Measurements from ENCODE around the gene DICER1. TPM values are rescaled to one million over a fixed set of nuclear protein-coding genes. Genes with fewer than 3 reads are reported as not detected.

Gene DICER1
- total and polyA plus RNA-seq, 2 donors (not counting 3 experiments of a cell fraction or from before 2014, with no cell fraction given), result 8.3 to 43.6 TPM

GRCh38 chr14:95133282-95133681 is 24.0 kb downstream of the DICER1 start:
- peaks cover 0 to 19% of the 10 kb centered on the region in 2 experiments for H3K36me3 ChIP-seq (ENCODE audit: control insufficient read depth in 2 of 2, extremely low read depth in 1 of 2, insufficient read depth in 2 of 2, low read length in 2 of 2)
- H4K20me1 ChIP-seq (replicated peaks; ENCODE audit: control insufficient read depth, extremely low read depth, insufficient read depth, low read length), result peaks cover 2% of the 10 kb centered on the region
- no peaks in the 10 kb centered on the region for H3K27me3 ChIP-seq (ENCODE audit: control insufficient read depth in 2 of 2, insufficient read depth in 2 of 2, low read length in 2 of 2)
- H3K9me3 ChIP-seq (replicated peaks; ENCODE audit: control insufficient read depth, insufficient read depth, low read length), result no peaks in the 10 kb centered on the region
- dilution Hi-C loops (cut with MboI; ENCODE audit: extremely low pct_ligation_motif_present, low sequenced_read_pairs), result no loop called here
- DNase-seq (ENCODE audit: low read depth, low spot score) (peak; percentile 17), FAIRE-seq (no peak)
- POLR2A ChIA-PET, result no interaction called here
- TF ChIP-seq FOS (IDR thresholded peaks at IDR 0.05; ENCODE audit: borderline replicate concordance, insufficient read depth, low read length) (no peak), POLR2A (IDR thresholded peaks at IDR 0.05; ENCODE audit: low read depth, low read length) (no peak), JUN (IDR thresholded peaks at IDR 0.05; ENCODE audit: borderline replicate concordance, insufficient read depth, insufficient read length, low read depth) (no peak), GATA2 (IDR thresholded peaks at IDR 0.05; ENCODE audit: insufficient read depth, insufficient read length, low read depth, low read length) (no peak), POLR2AphosphoS5 (IDR thresholded peaks at IDR 0.05; ENCODE audit: insufficient read depth, low read depth, low read length) (no peak), EZH2 (IDR thresholded peaks at IDR 0.05; ENCODE audit: borderline replicate concordance, low read depth, low read length, severe bottlenecking) (no peak), MYC (IDR thresholded peaks at IDR 0.05; ENCODE audit: low read depth, low read length) (no peak)
- CTCF ChIA-PET, result interaction anchor here (0.7 to 1.1 kb wide), 3 partner anchors 17 to 309 kb away, joined by 3 read pairs; no protein-coding TSS in a partner anchor
- H3K4me1 ChIP-seq (ENCODE audit: control insufficient read depth, extremely low read depth, insufficient read depth, low read length), result no peaks in the 10 kb centered on the region
- H3K79me2 ChIP-seq (ENCODE audit: control insufficient read depth, insufficient read depth, low read length), result peaks cover 39% of the 10 kb centered on the region
- intact Hi-C loops (cut with micrococcal nuclease), result no loop called here
- H3K4me2 ChIP-seq (ENCODE audit: insufficient read depth, low read length), result no peak overlapping the region
- no peak overlapping the region for H3K27ac ChIP-seq (ENCODE audit: insufficient read depth, low read depth, low read length)
- no TSS peak for BruUV-seq (replicated peaks)
- H3K4me3 ChIP-seq (replicated peaks in 1 of 3; ENCODE audit: insufficient read depth in 1 of 3, low read depth in 1 of 3, low read length in 3 of 3), result no peak overlapping the region
- H3K9ac ChIP-seq (replicated peaks; ENCODE audit: extremely low read depth, insufficient read depth, low read length), result no peak overlapping the region
- no peak overlapping the region for H2AFZ ChIP-seq (ENCODE audit: low read depth, low read length)
- no peaks in the 10 kb centered on the region for H3K9me1 ChIP-seq (replicated peaks; ENCODE audit: control insufficient read depth, extremely low read depth, insufficient read depth, low read length)

- Histone ChIP-seq H3K4me1 (ENCODE audit: control insufficient read depth, extremely low read depth, insufficient read depth, low read length) (no peaks in the 10 kb centered on the region), H3K79me2 (ENCODE audit: control insufficient read depth, insufficient read depth, low read length) (peaks cover 37% of the 10 kb centered on the region), H3K27me3 (ENCODE audit: control insufficient read depth in 2 of 2, insufficient read depth in 2 of 2, low read length in 2 of 2) (no peaks in the 10 kb centered on the region), H3K27ac (ENCODE audit: insufficient read depth, low read depth, low read length) (no peak overlapping the region), H3K9me3 (replicated peaks; ENCODE audit: control insufficient read depth, insufficient read depth, low read length) (no peaks in the 10 kb centered on the region), H3K9me1 (replicated peaks; ENCODE audit: control insufficient read depth, extremely low read depth, insufficient read depth, low read length) (no peaks in the 10 kb centered on the region), H3K9ac (replicated peaks; ENCODE audit: extremely low read depth, insufficient read depth, low read length) (no peak overlapping the region), H3K4me2 (ENCODE audit: insufficient read depth, low read length) (no peak overlapping the region), H3K36me3 (ENCODE audit: control insufficient read depth in 2 of 2, extremely low read depth in 1 of 2, insufficient read depth in 2 of 2, low read length in 2 of 2) (peaks cover 0 to 19% of the 10 kb centered on the region in 2 experiments), H4K20me1 (replicated peaks; ENCODE audit: control insufficient read depth, extremely low read depth, insufficient read depth, low read length) (peaks cover 2% of the 10 kb centered on the region), H2AFZ (ENCODE audit: low read depth, low read length) (no peak overlapping the region), H3K4me3 (replicated peaks in 1 of 3; ENCODE audit: insufficient read depth in 1 of 3, low read depth in 1 of 3, low read length in 3 of 3) (no peak overlapping the region)
- CTCF ChIA-PET, result interaction anchor here (0.7 to 1.2 kb wide), 3 partner anchors 14 to 310 kb away, joined by 3 to 7 read pairs (median 3); no protein-coding TSS in a partner anchor
- TF ChIP-seq POLR2A (IDR thresholded peaks at IDR 0.05; ENCODE audit: low read depth, low read length) (no peak), MAX (IDR thresholded peaks at IDR 0.05; ENCODE audit: insufficient read depth, insufficient read length) (no peak), EZH2 (IDR thresholded peaks at IDR 0.05; ENCODE audit: borderline replicate concordance, low read depth, low read length, severe bottlenecking) (no peak), MYC (IDR thresholded peaks at IDR 0.05; ENCODE audit: low read depth, low read length) (no peak), JUN (IDR thresholded peaks at IDR 0.05; ENCODE audit: borderline replicate concordance, insufficient read depth, insufficient read length, low read depth) (no peak), GATA2 (IDR thresholded peaks at IDR 0.05; ENCODE audit: insufficient read depth, insufficient read length, low read depth, low read length) (no peak), FOS (IDR thresholded peaks at IDR 0.05; ENCODE audit: borderline replicate concordance, insufficient read depth, low read length) (no peak), CTCF (IDR thresholded peaks at IDR 0.05; ENCODE audit: extremely low read depth in 1 of 2, insufficient read depth in 1 of 2, low read depth in 1 of 2, low read length in 2 of 2) (no peak), POLR2AphosphoS5 (IDR thresholded peaks at IDR 0.05; ENCODE audit: insufficient read depth, low read depth, low read length) (no peak)
- FAIRE-seq (no peak), DNase-seq (ENCODE audit: low read depth, low spot score) (no peak)
- intact Hi-C loops (cut with micrococcal nuclease), result no loop called here
- no TSS peak for BruUV-seq (replicated peaks)
- dilution Hi-C loops (cut with MboI; ENCODE audit: extremely low pct_ligation_motif_present, low sequenced_read_pairs), result no loop called here
- POLR2A ChIA-PET, result no interaction called here
Observed at GRCh38 chr14:95132760-95133159, 24.6 kb downstream of the DICER1 start.
